D721Med (cell line): ENCODE data around the gene TRAF4.
A peak's percentile ranks its signal among the peaks of the same experiment; 100 is the strongest.

ENCODE experiments used
- DNase-seq: peaks from one replicate; pipeline ENCODE4 v3.0.0; 2011; ENCODE audit warnings: low spot score; ENCODE audit not compliant: insufficient read length
- FAIRE-seq: peaks from 2 replicates; lab custom pipeline; 2011; peaks lifted over from hg19 to GRCh38; lab: Jason Lieb, UNC
- TF ChIP-seq, protein P1 (sequence below): IDR thresholded peaks from 2 replicates; pipeline ENCODE4 v1.5.1; 2012; ENCODE audit warnings: mild to moderate bottlenecking, control low read depth; ENCODE audit not compliant: insufficient read depth; ENCODE audit errors: missing control alignments

TRAF4 gene

DNA sequence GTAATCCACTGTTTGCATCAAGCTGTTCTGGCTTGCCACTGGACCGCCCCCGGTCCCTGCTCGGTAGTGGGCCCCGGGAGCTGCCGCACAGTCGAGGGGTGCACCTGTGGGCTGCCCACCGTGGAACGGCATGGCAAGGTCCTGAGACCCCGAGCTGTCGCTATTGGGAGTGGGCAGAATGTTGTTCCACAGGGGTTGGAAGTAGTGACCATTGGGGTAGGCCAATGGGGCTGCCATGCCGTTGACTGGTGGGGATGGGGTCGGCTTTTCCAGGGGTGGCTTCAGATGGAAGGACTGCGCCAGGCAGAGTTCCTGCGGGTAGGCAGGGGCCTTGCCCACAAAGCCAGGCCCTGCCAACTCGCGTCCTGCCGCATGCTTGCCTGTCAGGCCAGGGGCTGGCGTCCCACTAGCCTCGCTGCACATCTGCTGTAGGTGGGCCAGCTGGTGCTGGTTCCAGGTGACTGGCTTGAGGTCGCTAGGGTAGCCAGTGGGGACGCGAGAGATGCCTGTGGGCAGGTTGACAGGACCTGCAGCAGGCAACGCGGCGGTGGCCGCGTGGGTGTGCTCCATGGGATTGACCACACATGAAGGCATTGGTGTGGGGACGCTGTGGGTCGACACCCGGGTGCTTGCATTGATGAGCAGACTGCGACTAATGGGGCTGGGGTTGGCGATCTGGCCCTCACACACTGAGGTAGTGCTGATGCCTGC is 14.8 kb downstream of the TRAF4 start:
- no peak for DNase-seq
- TF ChIP-seq, protein P1, sequence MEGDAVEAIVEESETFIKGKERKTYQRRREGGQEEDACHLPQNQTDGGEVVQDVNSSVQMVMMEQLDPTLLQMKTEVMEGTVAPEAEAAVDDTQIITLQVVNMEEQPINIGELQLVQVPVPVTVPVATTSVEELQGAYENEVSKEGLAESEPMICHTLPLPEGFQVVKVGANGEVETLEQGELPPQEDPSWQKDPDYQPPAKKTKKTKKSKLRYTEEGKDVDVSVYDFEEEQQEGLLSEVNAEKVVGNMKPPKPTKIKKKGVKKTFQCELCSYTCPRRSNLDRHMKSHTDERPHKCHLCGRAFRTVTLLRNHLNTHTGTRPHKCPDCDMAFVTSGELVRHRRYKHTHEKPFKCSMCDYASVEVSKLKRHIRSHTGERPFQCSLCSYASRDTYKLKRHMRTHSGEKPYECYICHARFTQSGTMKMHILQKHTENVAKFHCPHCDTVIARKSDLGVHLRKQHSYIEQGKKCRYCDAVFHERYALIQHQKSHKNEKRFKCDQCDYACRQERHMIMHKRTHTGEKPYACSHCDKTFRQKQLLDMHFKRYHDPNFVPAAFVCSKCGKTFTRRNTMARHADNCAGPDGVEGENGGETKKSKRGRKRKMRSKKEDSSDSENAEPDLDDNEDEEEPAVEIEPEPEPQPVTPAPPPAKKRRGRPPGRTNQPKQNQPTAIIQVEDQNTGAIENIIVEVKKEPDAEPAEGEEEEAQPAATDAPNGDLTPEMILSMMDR: no peak
- FAIRE-seq: no peak

DNA sequence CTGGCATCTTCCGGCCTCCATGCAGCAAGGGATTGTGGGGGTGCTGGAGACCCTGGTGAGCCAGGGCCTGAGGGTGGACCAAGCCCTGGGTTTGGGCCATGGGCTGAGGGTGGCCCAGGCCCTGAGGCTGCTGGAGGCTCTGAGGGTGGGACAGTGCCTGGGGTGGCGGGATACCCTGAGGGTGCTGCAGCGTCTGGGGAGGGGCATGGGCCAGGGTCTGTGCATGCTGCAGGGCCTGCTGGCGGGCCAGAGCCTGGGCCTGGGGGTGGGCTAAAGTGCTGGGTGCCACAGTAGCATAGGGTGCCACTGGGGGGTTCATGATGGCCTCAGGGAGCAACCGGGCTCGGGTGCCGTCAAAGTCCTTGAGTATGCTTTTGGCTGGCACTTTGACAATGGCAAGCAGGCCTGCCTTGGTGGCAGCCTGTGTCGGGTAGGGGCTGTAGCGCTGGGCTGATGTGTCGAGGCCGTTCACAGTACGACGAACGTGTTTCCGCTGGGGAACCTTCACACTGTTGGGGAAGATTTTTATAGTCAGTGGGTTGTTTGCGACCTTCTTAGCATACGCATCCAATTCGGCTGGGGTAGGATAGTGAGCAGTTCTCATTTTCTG is 15.6 kb downstream of the TRAF4 start:
- DNase-seq (no peak), FAIRE-seq (no peak)
- TF ChIP-seq, protein P1: no peak

DNA sequence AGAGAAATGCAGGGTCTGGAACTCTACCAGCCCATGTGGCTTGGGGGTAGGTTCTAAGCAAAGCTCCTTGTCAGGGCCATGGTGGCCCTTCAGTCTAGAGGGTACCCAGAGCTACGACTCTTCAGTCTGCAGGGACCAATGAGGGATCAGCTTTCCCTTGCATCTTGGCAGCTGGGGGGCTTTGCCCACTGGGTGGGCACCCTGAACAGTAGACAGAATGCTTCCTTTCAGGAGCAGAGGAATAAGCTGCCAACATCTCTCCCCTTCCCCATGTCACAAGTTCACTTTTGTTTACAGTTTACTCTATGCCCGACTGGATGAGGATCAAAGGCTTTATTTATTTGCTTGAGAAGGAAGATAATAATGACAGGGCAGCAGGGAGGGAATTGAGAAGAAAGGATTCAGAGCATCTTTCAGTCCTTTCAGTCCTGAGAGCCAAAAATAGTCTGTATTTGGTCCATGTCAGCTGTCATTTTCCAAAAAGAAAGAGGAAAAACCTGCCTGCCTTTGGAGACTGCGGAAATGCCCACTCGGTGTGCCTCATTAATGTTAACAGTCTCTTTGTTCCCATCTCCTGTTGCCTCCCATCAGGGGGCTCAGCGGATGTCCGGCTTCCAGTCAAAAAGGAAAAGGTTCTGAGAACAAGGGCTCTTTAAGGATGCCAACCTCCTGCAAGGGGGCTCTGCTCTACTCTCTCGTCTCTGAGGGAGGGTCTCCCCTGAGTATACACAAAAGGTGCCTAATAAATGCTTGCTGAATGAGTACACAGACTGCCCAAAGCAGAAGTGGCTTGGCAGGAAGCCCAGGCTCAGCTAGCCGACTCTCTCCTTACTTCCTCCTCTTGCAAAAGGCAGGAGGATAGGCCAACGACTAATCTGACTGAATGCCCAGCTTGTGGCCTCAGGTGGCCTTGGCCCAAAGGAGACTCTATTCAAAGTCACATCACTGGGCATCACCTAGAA is 17.1 kb downstream of the TRAF4 start:
- TF ChIP-seq, protein P1: no peak
- no peak for FAIRE-seq
- DNase-seq: no peak

DNA sequence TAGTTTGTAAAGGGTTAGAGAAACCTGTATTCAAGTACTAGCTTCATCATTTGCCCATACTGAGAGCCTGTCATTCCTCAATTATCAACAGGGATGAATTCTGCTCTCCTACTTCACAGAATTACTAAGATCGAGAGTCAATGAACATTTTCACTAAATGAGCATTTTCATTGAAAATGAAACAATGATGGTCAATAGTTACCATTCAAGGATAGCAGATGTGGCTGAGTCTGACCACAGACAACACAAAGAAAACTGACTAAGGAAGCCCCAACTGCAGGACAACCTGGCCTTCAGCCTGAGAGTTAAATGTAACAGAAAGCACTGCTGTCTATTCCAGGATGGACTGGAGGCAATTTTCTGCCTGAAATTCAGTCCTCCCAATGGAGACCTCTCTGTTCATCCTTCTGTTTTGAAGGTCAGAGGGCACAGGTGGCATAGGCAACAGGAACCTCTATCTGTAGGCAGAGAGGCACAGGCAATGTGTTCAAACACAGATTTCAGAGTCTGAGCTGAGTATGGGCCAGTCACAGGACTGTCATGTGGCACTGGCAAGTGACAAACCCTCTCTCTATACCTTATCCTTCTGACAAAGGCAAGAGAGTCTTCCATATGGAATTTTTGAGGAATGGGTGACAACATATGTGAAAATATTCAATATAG is 19.5 kb downstream of the TRAF4 start:
- TF ChIP-seq, protein P1: no peak
- DNase-seq (no peak), FAIRE-seq (no peak)

DNA sequence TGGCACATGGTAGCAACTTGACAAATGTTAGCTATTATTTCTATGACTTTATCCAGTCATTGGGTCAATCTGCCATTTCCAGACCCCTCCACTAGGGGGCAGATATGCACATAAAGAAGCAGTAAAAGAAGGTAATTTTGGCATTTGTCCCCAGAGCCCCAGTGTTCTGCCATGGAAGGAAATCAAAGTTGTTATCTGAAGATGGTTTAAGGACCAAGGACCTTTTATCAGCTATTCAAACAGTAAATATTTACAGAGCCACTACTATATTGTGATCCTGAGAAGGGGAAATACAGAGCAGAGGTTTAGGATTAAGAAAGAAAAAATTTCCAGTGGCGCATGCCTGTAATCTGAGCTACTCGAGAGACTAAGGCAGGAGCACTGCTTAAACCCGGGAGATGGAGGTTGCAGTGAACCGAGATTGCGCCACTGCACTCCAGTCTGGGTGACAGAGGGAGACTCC is 20.0 kb downstream of the TRAF4 start:
- DNase-seq (peak; percentile 51), FAIRE-seq (no peak)

DNA sequence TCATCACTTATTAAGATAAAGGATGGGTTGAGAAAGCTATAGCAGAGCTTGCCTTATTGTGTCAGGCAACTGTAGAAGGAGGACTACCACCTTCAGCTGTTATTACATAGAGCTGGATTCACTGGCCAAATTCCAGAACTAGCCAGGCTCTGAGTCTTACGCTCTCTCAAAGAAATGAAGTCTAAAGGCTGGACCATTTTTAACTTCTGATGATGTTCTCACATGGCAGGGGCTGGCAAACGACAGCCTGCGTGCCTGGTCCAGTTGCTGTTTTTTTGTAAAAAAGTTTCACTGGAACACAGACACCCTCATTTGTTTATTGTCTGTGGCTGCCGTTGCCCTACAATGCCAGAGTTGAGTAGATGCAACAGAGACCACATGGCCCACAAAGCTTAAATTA is 21.2 kb downstream of the TRAF4 start:
- FAIRE-seq: no peak
- DNase-seq: no peak
- TF ChIP-seq, protein P1: no peak

More for the DNA sequence above, 20.0 kb downstream of the TRAF4 start:
- TF ChIP-seq, protein P1: peak; percentile 97
